ENCODE data around the gene MRPL53. TPM values are rescaled to one million over a fixed set of nuclear protein-coding genes. Genes with fewer than 3 reads are reported as not detected.
"Not testable (repeated sequence)": the region's sequence is repeated elsewhere in the genome, so short reads cannot be mapped to it uniquely, and the experiment has no call there.

MRPL53 gene
- polyA plus RNA-seq, 4 donors = 29.5 to 57.5 (median 40.3) TPM

DNA sequence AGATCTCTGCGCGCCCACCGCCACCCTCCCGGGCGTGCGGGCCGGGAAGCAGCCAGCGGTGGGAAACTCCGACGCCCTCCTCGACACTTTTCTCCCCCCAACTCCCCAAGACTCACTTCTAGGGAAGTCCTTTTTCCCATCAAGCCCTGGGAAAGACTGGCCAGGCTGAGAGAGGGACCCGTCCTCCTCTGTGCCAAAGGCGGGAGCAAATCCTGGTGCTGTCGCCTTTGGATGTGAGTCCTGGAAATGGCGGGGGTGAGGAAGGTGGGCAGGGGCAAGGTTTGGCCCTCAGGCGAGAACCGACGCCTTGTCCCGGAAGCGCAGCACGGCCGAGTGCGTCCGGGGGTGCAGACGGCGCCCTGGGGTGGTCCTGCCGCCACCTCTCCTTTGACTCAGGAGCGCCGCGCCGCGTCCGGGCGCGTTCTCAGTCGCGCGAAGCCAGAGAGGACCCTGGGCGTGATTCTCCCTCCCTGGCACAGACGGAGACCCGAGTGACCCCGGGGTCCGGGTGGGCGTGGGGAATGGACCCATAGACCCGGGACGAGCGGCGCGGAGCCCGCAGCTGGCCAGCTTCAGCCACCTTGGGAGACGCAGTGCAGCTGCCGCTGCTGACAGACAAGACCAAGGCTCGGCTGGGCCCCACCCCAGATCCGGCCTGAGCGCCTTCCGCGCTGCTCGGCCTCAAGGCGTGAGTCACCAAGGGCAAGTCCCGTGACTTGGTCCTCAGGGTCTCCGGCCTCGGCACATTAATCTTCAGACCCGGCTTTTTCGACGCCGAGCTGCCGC lies 30.4 kb upstream of the MRPL53 start:
- no peak for DNase-seq (ENCODE audit: low read depth in 4 of 4, low spot score in 3 of 4)

GRCh38 chr2:74502147-74502719 lies 29.8 kb upstream of the MRPL53 start:
- DNase-seq (ENCODE audit: low read depth in 4 of 4, low spot score in 3 of 4) = no peak

DNA sequence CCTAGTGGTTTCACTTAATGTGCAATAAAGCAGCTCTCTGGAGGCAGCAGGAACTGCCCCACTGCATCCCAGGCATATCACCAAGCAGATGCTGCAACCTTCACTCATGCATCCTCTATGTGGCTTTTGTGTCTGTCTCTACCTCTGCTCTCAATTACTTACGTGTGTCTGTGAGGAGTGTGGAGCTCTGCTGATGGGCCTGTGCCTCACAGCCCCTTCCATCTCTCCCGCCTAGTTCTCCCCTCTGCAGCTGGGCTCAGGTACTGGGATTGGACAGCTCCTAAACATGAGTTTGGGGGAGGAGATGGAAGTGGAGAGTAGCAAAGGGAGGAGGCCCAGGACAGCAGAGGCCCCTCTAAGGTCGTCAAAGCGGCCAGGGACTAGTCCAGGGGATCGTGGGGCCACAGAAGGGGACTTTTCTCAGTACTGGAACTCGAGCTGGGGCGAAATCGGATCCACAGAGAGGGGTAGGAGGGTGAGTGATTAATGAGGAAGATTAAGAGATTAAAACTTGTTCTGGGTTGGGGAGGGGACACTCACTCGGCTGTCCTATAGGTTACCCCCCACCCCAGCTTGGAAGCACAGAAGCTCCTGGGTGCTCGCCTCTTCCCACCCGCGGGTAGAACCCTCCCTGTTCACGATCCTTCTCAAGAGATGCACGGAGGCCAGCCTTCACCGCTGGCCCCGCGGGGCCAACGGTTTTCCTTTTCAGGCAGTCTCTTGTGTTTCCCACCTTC lies 29.0 kb upstream of the MRPL53 start:
- no peak for DNase-seq (ENCODE audit: low read depth in 4 of 4, low spot score in 3 of 4)

GRCh38 chr2:74500578-74500946 lies 28.1 kb upstream of the MRPL53 start:
- no peak for DNase-seq (ENCODE audit: low read depth in 4 of 4, low spot score in 3 of 4)

- no peak for DNase-seq (ENCODE audit: low read depth in 4 of 4, low spot score in 3 of 4)
Observed at GRCh38 chr2:74499940-74500577, 27.6 kb upstream of the MRPL53 start.

- no peak for DNase-seq (ENCODE audit: low read depth in 4 of 4, low spot score in 3 of 4)
Observed at GRCh38 chr2:74499267-74499939, 26.9 kb upstream of the MRPL53 start, which contains the start of gene LBX2. Gene LBX2, minus strand, starts transcription at chr2:74499603. Its CDS starts 66 bp downstream, at chr2:74499537.

DNA sequence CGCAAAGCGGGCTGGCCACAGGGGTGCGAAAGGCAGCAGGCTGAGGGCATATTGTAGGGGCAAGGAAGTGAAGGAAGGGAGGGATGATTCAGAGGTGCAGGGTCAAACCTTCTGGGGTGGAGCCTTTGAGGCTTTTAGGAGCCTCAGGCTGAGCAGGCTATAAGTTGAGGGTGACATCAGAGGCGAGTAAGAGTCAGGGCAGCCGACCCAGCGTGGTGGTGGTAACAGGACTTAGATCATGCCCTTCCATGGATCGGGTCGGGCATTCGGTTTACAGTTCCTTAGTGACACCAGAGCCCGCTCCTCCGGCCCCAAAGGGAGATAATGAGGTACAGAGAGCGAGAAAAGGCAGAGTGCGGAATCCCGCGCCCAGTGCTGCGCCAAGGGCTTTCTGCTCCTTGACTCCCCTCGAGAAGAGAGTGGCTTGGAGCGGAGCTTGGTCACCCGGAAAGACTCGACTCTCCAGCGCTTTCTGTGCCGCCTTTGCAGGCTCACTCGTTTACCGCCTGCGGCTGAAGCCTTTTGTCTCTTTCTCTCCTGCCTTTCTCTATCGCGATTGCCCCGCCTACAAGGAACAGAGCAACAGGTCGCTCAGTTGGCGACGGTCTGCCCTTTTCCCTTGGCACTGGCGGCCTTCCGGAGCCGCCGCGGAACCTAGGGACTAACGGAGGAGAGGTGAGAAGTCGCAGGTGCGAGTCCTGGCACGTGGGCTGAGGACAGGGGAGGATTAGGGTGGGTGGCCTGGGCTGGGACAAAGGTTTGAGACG lies 26.2 kb upstream of the MRPL53 start:
- no peak for DNase-seq (ENCODE audit: low read depth in 4 of 4, low spot score in 3 of 4)

DNA sequence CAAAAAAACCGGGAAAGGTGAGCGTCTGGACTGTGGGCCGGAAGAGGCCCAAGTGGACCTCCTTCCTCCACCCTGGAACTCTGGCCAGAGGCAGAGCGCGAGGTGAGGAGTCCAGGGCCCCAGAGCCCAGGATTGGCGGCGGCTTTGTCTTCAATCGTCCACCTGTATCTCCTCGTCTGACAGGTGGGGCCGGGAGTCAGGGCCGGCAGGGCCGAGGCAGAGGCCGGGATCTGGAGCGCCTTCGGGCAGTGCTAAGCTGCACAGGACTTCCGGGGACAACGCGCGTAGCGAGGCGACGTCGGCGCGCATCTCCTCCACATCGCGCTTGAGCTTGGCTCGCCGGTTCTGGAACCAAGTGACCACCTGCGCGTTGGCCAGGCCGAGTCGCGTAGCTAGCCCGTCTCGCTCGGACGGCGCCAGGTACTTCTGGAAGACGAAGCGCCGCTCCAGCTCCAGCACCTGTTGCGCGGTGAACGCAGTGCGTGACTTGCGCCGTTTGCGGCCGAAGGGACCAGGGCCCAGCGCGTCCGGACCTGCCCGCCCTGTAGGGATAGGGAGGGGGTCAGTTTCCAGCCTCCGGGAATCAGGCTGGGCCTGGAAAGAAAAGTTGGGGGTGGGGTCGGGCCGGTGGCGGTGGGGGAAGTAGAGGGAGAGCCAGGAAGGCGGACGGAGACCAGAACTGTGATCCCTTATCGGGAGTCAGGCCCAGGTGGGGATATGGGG lies 25.5 kb upstream of the MRPL53 start:
- DNase-seq (ENCODE audit: low read depth in 4 of 4, low spot score in 3 of 4) = no peak

- DNase-seq (ENCODE audit: low read depth in 4 of 4, low spot score in 3 of 4) = no peak
Observed at GRCh38 chr2:74496997-74497776, 24.7 kb upstream of the MRPL53 start.

DNA sequence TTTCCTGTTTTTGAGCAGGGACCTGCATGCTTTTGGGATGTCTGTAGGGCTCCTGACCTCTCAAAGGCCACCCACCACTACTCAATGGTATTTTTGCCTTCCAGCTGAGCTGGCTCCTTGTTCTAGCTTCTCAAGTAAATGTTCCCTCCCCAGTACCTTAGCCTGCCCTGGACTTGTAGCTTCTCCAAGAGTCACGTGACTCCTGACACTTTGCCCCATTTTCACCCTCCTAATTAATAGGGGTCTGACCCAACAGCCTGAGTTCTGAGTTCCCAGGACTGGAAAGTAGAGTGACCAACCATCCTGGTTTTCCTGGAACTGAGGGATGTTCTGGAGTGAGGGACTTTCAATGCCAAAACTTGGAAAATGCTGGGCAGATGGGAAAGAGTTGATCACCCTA lies 23.0 kb upstream of the MRPL53 start:
- no peak for DNase-seq (ENCODE audit: low read depth in 4 of 4, low spot score in 3 of 4)

GRCh38 chr2:74493546-74493945 lies 21.1 kb upstream of the MRPL53 start:
- no peak for DNase-seq (ENCODE audit: low read depth in 4 of 4, low spot score in 3 of 4)

- DNase-seq (ENCODE audit: low read depth in 4 of 4, low spot score in 3 of 4) = no peak
Observed at GRCh38 chr2:74491648-74492544, 19.4 kb upstream of the MRPL53 start.

GRCh38 chr2:74489906-74490305 lies 17.4 kb upstream of the MRPL53 start:
- no peak for DNase-seq (ENCODE audit: low read depth in 4 of 4, low spot score in 3 of 4)

DNA sequence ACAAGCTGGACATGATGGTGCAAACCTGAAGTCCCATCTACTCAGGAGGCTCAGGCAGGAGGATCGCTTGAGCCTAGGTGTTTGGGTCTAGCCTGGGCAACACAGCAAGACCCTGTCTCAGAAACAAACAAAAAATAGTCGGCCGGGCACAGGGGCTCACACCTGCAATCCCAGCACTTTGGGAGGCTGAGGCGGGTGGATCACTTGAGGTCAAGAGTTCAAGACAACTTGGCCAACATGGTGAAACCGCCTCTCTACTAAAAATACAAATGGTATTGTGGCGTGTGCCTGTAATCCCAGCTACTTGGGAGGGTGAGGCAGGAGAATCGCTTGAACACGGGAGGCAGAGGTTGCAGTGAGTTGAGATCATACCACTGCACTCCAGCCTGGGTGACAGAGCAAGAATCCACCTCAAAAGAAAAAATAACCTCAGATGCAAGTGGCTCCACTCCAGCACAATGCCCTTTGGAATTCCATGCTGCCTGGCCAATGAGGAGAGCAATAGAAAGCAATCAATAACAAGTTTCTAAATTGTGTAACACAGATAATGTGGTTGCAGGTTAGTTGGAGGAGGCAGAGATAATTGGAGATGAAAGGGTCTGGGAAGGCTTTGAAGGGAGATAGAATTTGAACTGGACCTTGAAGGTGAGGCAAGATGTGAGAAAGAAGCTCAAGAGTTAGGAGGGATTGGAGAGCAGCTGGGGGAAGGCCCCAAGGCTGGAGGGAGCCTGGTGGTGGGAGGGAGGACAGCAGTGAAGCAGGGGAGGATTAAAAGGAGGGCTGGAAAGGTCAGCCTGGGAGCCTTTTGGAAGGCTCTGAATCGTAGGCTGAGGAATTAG lies 16.4 kb upstream of the MRPL53 start:
- no peak for DNase-seq (ENCODE audit: low read depth in 4 of 4, low spot score in 3 of 4)

DNA sequence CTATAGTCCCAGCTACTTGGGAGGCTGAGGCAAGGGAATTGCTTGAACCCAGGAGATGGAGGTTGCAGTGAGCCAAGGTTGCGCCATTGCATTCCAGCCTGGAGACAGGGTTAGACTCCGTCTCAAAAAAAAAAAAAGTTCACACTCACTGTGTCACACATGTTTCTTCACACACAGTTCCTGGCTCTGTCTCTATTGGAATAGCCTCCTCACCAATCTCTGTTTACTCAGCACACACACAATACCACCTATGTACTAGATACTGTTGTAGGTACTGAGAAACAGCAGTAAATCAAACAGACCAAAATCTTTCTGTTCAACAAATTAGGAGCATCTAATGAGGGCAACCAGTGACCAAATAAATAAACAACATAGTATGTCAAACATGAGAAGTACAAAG lies 13.7 kb upstream of the MRPL53 start:
- DNase-seq (ENCODE audit: low read depth in 4 of 4, low spot score in 3 of 4) = no peak

- DNase-seq (ENCODE audit: low read depth in 4 of 4, low spot score in 3 of 4) = not testable (repeated sequence)
Observed at GRCh38 chr2:74483675-74484164, 11.2 kb upstream of the MRPL53 start.

Measured in left renal pelvis (tissue), 4 donors.